HK-2 (cell line): Measurements from ENCODE around the gene NEDD4.
"Not testable (repeated sequence)": the region's sequence is repeated elsewhere in the genome, so short reads cannot be mapped to it uniquely, and the experiment has no call there.

Experiments used
- DNase-seq: peaks from one replicate; pipeline ENCODE4 v3.0.0-alpha.2; 2018; ENCODE audit not compliant: unreplicated experiment

The NEDD4 gene

GRCh38 chr15:55959744-55960447 is 33.5 kb downstream of the NEDD4 start:
- no peak for DNase-seq

GRCh38 chr15:55958349-55958748 is 35.1 kb downstream of the NEDD4 start:
- DNase-seq: no peak

GRCh38 chr15:55954862-55955605 is 38.4 kb downstream of the NEDD4 start:
- DNase-seq: no peak

GRCh38 chr15:55952501-55953274 is 40.7 kb downstream of the NEDD4 start:
- not testable (repeated sequence) for DNase-seq

GRCh38 chr15:55944606-55945005 is 48.8 kb downstream of the NEDD4 start:
- DNase-seq: not testable (repeated sequence)

GRCh38 chr15:55942332-55942731 is 51.1 kb downstream of the NEDD4 start:
- DNase-seq: no peak

GRCh38 chr15:55937040-55937439 is 56.4 kb downstream of the NEDD4 start:
- no peak for DNase-seq

- DNase-seq: no peak
These were observed 64.5 kb downstream of the NEDD4 start for GRCh38 chr15:55928955-55929354.

GRCh38 chr15:55921744-55922143 is 71.7 kb downstream of the NEDD4 start:
- no peak for DNase-seq

- DNase-seq: no peak
These were observed 75.5 kb downstream of the NEDD4 start for GRCh38 chr15:55917881-55918296.

GRCh38 chr15:55916666-55917409 is 76.6 kb downstream of the NEDD4 start:
- no peak for DNase-seq

GRCh38 chr15:55915876-55916567 is 77.4 kb downstream of the NEDD4 start:
- no peak for DNase-seq

GRCh38 chr15:55915221-55915620 is 78.2 kb downstream of the NEDD4 start:
- DNase-seq: no peak

GRCh38 chr15:55914446-55914845 is 79.0 kb downstream of the NEDD4 start:
- DNase-seq: no peak

- no peak for DNase-seq
These were observed 80.4 kb downstream of the NEDD4 start for GRCh38 chr15:55912982-55913381.

- peak; percentile 47 for DNase-seq
These were observed 84.2 kb downstream of the NEDD4 start for GRCh38 chr15:55909036-55909811.

- DNase-seq: peak; percentile 47
These were observed 85.6 kb downstream of the NEDD4 start for GRCh38 chr15:55907797-55908196.

- DNase-seq: no peak
These were observed 90.4 kb downstream of the NEDD4 start for GRCh38 chr15:55902981-55903380.

GRCh38 chr15:55900019-55900418 is 93.4 kb downstream of the NEDD4 start:
- DNase-seq: no peak

GRCh38 chr15:55899537-55899936 is 93.9 kb downstream of the NEDD4 start:
- no peak for DNase-seq
